GM12878 (cell line): ENCODE measurements around the gene CD34. TPM values are rescaled to one million over a fixed set of nuclear protein-coding genes. Genes with fewer than 3 reads are reported as not detected.

Source experiments
- ATAC-seq: fragments of 200-7000 bp; cut with Tn5 transposase; 3 replicates; pipeline ENCODE4 v1.9.1; 2020; ENCODE audit warnings: mild to moderate bottlenecking, moderate library complexity
- BruUV-seq: library from RNA; stranded (reverse); fragments of 400-500 nt; replicated peaks from 2 replicates; lab custom pipeline; 2021; lab: Mats Ljungman, UMichigan
- CTCF ChIA-PET: fragments of 300-600 bp; sonication (Branson Sonifier 250); formaldehyde crosslinking; extraction: SDS; loops from one replicate; lab custom pipeline; 2021; ENCODE audit warnings: inconsistent platforms; lab: Yijun Ruan, JAX
- POLR2A ChIA-PET: fragments of 350-600 bp; formaldehyde crosslinking; extraction: SDS; loops from one replicate; lab custom pipeline; 2021; ENCODE audit warnings: inconsistent platforms; lab: Charles Lee
- RAD21 ChIA-PET: fragments of 300-600 bp; sonication (Branson Sonifier 250); formaldehyde crosslinking; loops from one replicate; lab custom pipeline; 2023; ENCODE audit warnings: antibody characterized with exemption; ENCODE audit not compliant: unreplicated experiment; lab: Charles Lee
- SMC1A ChIA-PET: fragments of 300-600 bp; sonication (Branson Sonifier 250); formaldehyde crosslinking; loops from one replicate; lab custom pipeline; 2023; ENCODE audit not compliant: unreplicated experiment, uncharacterized antibody; lab: Charles Lee
- DNase-seq: peaks from one replicate; pipeline ENCODE4 v3.0.0-alpha.2; 2011; ENCODE audit warnings: low read depth, low spot score
- FAIRE-seq: peaks from 3 replicates; lab custom pipeline; 2011; peaks lifted over from hg19 to GRCh38; lab: Jason Lieb, UNC
- H2AFZ ChIP-seq: 2 replicates; pipeline ENCODE4 v1.6.0; 2011; ENCODE audit warnings: low read depth, low read length, control low read depth; ENCODE audit not compliant: control insufficient read depth
- H3K27ac ChIP-seq: 2 replicates; pipeline ENCODE4 v1.5.1; 2011; ENCODE audit warnings: control low read depth; ENCODE audit not compliant: control insufficient read depth, insufficient read depth
- H3K27me3 ChIP-seq, 2 experiments: replicated peaks in 1 of 2; 2 replicates each; pipeline versions ENCODE4 v1.6.0 to v1.6.1; 2011; ENCODE audit warnings: low read length in 1 of 2; ENCODE audit not compliant: control insufficient read depth in 2 of 2, insufficient read depth in 2 of 2
- H3K36me3 ChIP-seq, 2 experiments: 2 replicates each; pipeline ENCODE4 v1.5.1; 2011; ENCODE audit warnings: low read length in 1 of 2; ENCODE audit not compliant: control insufficient read depth in 2 of 2, insufficient read depth in 2 of 2
- H3K4me1 ChIP-seq: 2 replicates; pipeline ENCODE4 v1.6.1; 2011; ENCODE audit warnings: mild to moderate bottlenecking, low read length, moderate library complexity, mixed read lengths; ENCODE audit not compliant: control insufficient read depth, insufficient read depth
- H3K4me2 ChIP-seq: 2 replicates; pipeline ENCODE4 v1.6.0; 2011; ENCODE audit warnings: control low read depth; ENCODE audit not compliant: control insufficient read depth, insufficient read depth
- H3K4me3 ChIP-seq: fragments of 200-600 bp; sonication (generic); 2 replicates; pipeline ENCODE4 v1.5.1; 2016
- H3K79me2 ChIP-seq: 2 replicates; pipeline ENCODE4 v1.6.0; 2011; ENCODE audit warnings: low read length; ENCODE audit not compliant: control insufficient read depth, insufficient read depth
- H3K9ac ChIP-seq: 2 replicates; pipeline ENCODE4 v1.8.0; 2011; ENCODE audit warnings: low read length, control low read depth, mixed read lengths; ENCODE audit not compliant: control insufficient read depth, insufficient read depth
- H3K9me3 ChIP-seq: replicated peaks from 3 replicates; pipeline ENCODE4 v1.5.1; 2011; ENCODE audit warnings: mild to moderate bottlenecking, low read length; ENCODE audit not compliant: control insufficient read depth, insufficient read depth
- H4K20me1 ChIP-seq: 2 replicates; pipeline ENCODE4 v1.6.0; 2011; ENCODE audit not compliant: control insufficient read depth, insufficient read depth
- EED ChIP-seq: sonication (generic); IDR thresholded peaks from 2 replicates; pipeline ENCODE4 v1.6.1; 2016; ENCODE audit warnings: antibody characterized with exemption, low read depth
- MTA2 ChIP-seq: fragments of 450-650 bp; IDR thresholded peaks from 2 replicates; pipeline ENCODE4 v1.6.1; 2016; ENCODE audit warnings: low read depth, mild to moderate bottlenecking, moderate library complexity
- SREBF2 ChIP-seq: IDR thresholded peaks from 2 replicates; pipeline ENCODE4 v1.6.1; 2012; ENCODE audit warnings: mild to moderate bottlenecking, low read length
- whole genome bisulfite sequencing: methylation state at CpG from one replicate; pipeline ENCODE4 v1.1.6; 2016; ENCODE audit warnings: low lambda C conversion rate; ENCODE audit not compliant: insufficient replicate concordance, insufficient coverage; ENCODE audit errors: missing lambda C conversion rate; 5-methylcytosine and 5-hydroxymethylcytosine counted together
- in situ Hi-C: fragments of 300-500 bp; cut with MboI; formaldehyde crosslinking; loops from 9 replicates; pipeline ENCODE4 v1.14.3; 2018; ENCODE audit warnings: mixed read lengths
- intact Hi-C: fragments of 100-400 bp; cut with micrococcal nuclease; formaldehyde crosslinking; loops from one replicate; pipeline ENCODE4 v1.14.2; 2022; ENCODE audit not compliant: unreplicated experiment
- polyA plus RNA-seq, 11 experiments: library from polyadenylated mRNA; depleted of rRNA in 4 of 11; unstranded in 6 of 11; stranded (reverse) in 5 of 11; fragments of >200 nt; fragmentation: Nextera tagmentation in 4 of 11; fragmentation: Illumina TruSeq in 1 of 11; extraction: Ambion mirVana in 4 of 11; extraction: Trizol in 1 of 11; gene quantifications; 1 replicate in 1 of 11; 2 replicates in 10 of 11; pipeline versions ENCODE4 v1.2.1 to v1.2.3, GENCODE V29; 2011 to 2016; ENCODE audit warnings: inconsistent platforms in 2 of 11, missing spikeins in 2 of 11, low read depth in 1 of 11
- total RNA-seq, 4 experiments: library from RNA; depleted of rRNA in 3 of 4; stranded (reverse); fragments of >200 nt in 3 of 4; fragmentation: Illumina TruSeq in 1 of 4; extraction: Trizol in 1 of 4; gene quantifications; 2 replicates each; pipeline versions ENCODE4 v1.2.1 to v1.2.3, GENCODE V29; 2013 to 2021
- TF ChIP-seq, protein P1 (sequence below): IDR thresholded peaks from 2 replicates; pipeline ENCODE4 v1.6.1; 2011; ENCODE audit warnings: mild to moderate bottlenecking, low read depth, low read length, moderate library complexity; ENCODE audit not compliant: insufficient replicate concordance

The CD34 gene
- total and polyA plus RNA-seq, 10 of the 15 experiments (the other 5 are each of a cell fraction or from before 2014, with no cell fraction given), result under 0.01 to 0.08 (median 0.02) TPM; not detected in 6

DNA sequence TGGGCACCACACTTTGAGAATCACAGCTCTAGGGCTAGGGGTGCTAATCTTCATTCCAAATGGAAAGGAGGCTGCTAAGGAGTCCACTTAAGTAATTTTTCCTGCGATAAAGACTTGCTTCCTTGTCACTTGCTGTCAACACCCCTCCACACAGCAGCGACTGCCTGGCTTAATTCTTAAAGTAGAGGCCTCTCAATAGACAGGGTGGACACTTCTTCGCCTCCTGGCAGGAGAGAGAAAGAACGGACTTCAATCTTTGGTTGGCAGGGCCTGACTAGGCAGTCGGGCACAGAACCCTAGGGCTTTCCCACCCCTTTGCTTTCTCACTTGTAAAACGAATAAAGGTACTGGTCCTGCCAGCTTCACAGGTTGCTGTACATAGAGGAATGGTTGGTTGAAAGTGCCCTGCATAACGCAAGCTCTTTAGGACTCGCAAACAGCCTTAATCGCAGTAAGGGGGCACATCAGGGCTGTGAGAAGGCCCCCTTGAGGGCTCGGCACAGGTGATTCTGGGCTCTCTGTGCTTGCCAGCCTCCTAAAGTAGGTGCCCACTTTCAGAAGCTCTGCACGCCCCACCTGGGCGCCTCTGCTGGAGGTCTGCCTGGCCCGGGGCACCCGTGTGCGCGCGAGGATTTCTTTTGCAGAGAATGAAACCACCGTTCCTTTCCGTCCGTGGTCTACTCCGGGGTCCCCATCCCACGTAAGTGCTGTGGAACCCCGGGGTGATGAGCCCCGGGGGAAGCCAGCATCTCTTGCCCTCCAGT, 47.6 kb upstream of the CD34 start:
- Histone ChIP-seq H3K4me3 (no peak overlapping the region), H3K27me3 (peaks cover 9 to 20% of the 10 kb centered on the region in 2 experiments), H3K9ac (no peak overlapping the region), H3K27ac (no peak overlapping the region), H3K4me2 (peak overlapping the region; percentile 41), H3K9me3 (no peaks in the 10 kb centered on the region; the same call in 2 of the 3 replicates), H3K4me1 (peaks cover 4% of the 10 kb centered on the region; the same call in 1 of the 2 replicates), H3K36me3 (no peaks in the 10 kb centered on the region), H2AFZ (no peak overlapping the region), H3K79me2 (no peaks in the 10 kb centered on the region), H4K20me1 (no peaks in the 10 kb centered on the region)
- TF ChIP-seq, protein P1, sequence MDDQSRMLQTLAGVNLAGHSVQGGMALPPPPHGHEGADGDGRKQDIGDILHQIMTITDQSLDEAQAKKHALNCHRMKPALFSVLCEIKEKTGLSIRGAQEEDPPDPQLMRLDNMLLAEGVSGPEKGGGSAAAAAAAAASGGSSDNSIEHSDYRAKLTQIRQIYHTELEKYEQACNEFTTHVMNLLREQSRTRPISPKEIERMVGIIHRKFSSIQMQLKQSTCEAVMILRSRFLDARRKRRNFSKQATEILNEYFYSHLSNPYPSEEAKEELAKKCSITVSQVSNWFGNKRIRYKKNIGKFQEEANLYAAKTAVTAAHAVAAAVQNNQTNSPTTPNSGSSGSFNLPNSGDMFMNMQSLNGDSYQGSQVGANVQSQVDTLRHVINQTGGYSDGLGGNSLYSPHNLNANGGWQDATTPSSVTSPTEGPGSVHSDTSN, result no peak
- no peak for TF ChIP-seq SREBF2
- TF ChIP-seq EED, result no peak
- TF ChIP-seq MTA2, result no peak
- POLR2A ChIA-PET, result no interaction called here
- ATAC-seq, result no peak
- WGBS, result 36% methylated on average over 24 of the region's 24 CpGs
- DNase-seq, result no peak
- no peak for FAIRE-seq
- SMC1A ChIA-PET, result interaction anchor here (0.8 to 2.1 kb wide), 4 partner anchors 12 to 73 kb away, joined by 3 to 12 read pairs (median 4); no protein-coding TSS in a partner anchor
- intact Hi-C loops (no loop called here), in situ Hi-C loops (no loop called here)
- no TSS peak for BruUV-seq
- RAD21 ChIA-PET, result interaction anchor here (0.7 to 2.1 kb wide), 2 partner anchors 61 kb away, joined by 4 to 6 read pairs; no protein-coding TSS in a partner anchor
- CTCF ChIA-PET, result interaction anchor here (1.3 to 2.8 kb wide), 5 partner anchors 61 to 130 kb away, joined by 4 to 23 read pairs (median 5); no protein-coding TSS in a partner anchor
